ENCODE results near the gene UBE2D2. TPM values are rescaled to one million over a fixed set of nuclear protein-coding genes. Genes with fewer than 3 reads are reported as not detected.
"Not testable (repeated sequence)": the region's sequence is repeated elsewhere in the genome, so short reads cannot be mapped to it uniquely, and the experiment has no call there.

The UBE2D2 gene
- total RNA-seq, 4 donors from 2014 or later = 65.2 to 114 (median 85.6) TPM

DNA sequence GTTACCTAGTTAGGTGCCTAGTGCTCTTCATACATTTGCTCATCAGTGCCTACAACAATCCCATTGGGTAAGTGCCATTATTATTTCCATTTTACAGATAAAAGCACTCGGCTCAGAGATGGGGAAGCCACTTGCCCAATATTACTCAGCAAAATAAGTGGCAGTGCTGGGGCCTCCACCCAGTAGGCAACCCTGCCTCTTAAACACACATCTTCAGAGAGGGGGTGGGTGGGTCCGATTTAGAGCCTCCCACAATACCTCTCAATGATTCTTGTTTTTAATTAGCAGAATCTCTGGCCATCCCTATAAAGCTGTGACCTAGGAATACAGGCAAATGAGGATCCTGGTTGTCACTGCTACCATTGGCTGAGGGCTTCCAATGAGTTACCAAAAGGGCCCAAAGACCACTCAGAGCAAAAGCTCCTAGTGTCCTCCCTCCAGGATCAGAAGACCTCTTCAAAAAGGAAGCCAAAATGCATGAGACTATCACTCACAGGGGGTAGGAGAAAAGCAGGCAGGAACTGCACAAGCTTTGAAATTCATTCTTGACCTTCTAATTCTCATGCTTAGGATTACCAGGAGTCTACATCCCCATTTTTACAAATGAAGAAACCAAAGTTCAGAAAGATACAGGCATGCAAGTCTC, 36.1 kb upstream of the UBE2D2 start:
- Histone ChIP-seq H3K36me3 (no peaks in the 10 kb centered on the region), H3K4me3 (no peak overlapping the region), H3K27me3 (no peaks in the 10 kb centered on the region), H3K4me1 (no peaks in the 10 kb centered on the region), H3K27ac (no peak overlapping the region), H3K9me3 (no peaks in the 10 kb centered on the region)
- WGBS, 2 donors (ENCODE audit: low coverage in 1 of 2) = 64 to 75% methylated on average over 2 of the region's 2 CpGs
- ATAC-seq = no peak
- TF ChIP-seq POLR2AphosphoS5 (IDR thresholded peaks at IDR 0.05) (no peak), POLR2A (IDR thresholded peaks at IDR 0.05) (no peak), EP300 (IDR thresholded peaks at IDR 0.05) (no peak)
- TF ChIP-seq, protein P1, sequence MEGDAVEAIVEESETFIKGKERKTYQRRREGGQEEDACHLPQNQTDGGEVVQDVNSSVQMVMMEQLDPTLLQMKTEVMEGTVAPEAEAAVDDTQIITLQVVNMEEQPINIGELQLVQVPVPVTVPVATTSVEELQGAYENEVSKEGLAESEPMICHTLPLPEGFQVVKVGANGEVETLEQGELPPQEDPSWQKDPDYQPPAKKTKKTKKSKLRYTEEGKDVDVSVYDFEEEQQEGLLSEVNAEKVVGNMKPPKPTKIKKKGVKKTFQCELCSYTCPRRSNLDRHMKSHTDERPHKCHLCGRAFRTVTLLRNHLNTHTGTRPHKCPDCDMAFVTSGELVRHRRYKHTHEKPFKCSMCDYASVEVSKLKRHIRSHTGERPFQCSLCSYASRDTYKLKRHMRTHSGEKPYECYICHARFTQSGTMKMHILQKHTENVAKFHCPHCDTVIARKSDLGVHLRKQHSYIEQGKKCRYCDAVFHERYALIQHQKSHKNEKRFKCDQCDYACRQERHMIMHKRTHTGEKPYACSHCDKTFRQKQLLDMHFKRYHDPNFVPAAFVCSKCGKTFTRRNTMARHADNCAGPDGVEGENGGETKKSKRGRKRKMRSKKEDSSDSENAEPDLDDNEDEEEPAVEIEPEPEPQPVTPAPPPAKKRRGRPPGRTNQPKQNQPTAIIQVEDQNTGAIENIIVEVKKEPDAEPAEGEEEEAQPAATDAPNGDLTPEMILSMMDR (IDR thresholded peaks at IDR 0.05) = no peak

DNA sequence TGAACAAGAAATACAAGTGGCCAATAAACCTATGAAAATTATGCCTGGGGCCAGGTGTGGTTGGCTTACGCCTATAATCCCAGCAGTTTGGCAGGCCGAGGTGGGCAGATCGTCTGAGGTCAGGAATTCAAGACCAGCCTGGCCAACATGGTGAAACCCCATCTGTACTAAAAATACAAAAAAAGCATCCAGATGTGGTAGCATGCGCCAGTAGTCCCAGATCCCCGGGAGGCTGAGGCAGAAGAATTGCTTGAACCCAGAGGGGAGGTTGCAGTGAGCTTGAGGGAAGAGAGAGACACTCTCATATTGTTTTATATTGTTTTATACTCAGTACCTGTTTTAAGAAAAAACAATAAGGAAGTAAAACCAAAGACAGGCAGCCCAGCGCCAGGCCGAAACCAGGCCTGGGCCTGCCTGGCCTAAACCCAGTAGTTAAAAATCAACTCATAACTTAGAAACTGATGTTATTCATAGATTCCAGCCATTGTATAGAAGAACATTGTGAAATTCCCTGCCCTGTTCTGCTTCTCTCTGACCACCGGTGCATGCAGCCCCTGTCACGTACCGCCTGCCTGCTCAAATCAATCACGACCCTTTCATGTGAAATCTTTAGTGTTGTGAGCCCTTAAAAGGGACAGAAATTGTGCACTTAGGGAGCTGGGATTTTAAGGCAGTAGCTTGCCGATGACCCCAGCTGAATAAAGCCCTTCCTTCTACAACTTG, 35.4 kb upstream of the UBE2D2 start:
- not testable (repeated sequence) for ATAC-seq
- WGBS, 2 donors (ENCODE audit: low coverage in 1 of 2) = 89 to 94% methylated on average over 9 to 11 of the region's 12 CpGs

DNA sequence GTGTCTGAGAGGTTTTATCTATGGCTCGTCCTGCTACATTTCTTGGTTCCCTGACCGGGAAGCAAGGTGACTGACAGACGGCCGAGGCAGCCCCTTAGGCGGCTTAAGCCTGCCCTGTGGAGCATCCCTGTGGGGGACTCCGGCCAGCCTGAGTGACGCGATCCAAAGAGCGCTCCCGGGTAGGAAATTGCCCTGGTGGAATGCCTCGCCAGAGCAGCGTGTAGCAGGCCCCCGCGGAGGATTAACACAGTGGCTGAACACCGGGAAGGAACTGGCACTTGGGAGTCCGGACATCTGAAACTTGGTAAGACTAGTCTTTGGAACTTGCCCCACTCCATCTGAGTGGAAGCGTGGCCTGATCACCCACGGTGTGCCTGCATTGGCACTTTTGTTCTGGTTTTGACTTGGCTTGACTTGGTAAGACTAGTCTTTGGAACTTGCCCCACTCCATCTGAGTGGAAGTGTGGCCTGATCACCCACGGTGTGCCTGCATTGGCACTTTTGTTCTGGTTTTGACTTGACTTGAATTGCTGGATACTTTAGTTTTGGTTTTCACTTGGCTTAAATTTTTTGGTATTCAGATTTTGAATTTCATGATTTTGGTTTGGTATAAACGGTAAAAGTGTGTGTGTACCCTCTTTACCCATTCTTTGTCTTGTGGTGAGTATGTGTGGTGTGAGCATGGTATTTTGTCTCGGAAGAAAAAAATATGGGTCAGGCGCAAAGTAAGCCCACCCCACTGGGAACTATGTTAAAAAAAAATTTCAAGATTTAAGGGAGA, 34.6 kb upstream of the UBE2D2 start:
- H3K4me3 ChIP-seq, H3K27me3 ChIP-seq, ATAC-seq, H3K27ac ChIP-seq, H3K9me3 ChIP-seq, H3K36me3 ChIP-seq, H3K4me1 ChIP-seq: not testable (repeated sequence)
- 82 to 83% methylated on average over 2 to 5 of the region's 22 CpGs for WGBS, 2 donors (ENCODE audit: low coverage in 1 of 2)

More for the DNA sequence above, 35.4 kb upstream of the UBE2D2 start:
- not testable (repeated sequence) for H3K4me3 ChIP-seq, H3K27me3 ChIP-seq, H3K9me3 ChIP-seq, H3K4me1 ChIP-seq, H3K27ac ChIP-seq, H3K36me3 ChIP-seq

DNA sequence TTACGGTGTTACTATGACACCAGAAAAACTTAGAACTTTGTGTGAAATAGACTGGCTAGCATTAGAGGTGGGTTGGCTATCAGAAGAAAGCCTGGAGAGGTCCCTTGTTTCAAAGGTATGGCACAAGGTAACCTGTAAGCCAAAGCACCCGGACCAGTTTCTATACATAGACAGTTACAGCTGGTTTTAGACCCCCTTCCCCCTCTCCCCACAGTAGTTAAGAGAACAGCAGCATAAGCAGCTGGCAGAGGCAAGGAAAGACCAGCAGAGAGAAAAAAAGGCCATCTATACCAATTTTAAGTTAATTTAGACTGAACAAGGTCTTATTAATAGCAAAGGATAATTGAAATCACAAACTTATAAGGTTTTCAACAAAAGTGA, 34.1 kb upstream of the UBE2D2 start:
- not testable (repeated sequence) for H3K36me3 ChIP-seq, H3K9me3 ChIP-seq, H3K4me3 ChIP-seq, ATAC-seq, H3K27ac ChIP-seq, H3K4me1 ChIP-seq, H3K27me3 ChIP-seq
- 62 to 63% methylated on average over 2 of the region's 2 CpGs for WGBS, 2 donors (ENCODE audit: low coverage in 1 of 2)

DNA sequence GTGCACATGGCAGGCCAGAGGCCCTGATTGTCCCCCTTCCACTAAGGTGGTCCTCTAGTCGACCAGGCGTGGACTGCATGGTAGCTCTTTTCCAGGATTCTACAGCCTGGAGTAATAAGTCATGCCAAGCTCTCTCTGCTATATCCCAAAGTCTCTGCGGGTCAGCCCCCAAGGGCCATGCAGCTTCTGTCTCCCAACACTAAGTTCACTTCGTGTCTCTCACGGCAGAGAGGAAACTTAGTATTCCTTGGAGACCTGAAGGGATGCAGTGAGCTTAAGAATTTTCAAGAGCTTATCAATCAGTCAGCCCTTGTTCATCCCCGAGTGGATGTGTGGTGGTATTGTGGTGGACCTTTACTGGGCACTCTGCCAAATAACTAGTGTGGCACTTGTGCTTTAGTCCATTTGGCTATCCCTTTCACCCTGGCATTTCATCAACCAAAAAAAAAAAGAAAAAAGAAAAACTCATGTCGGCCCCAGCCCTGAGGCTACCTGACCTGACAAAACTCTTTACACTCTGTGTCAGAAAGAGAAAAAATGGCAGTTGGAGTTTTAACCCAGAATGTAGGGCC, 33.2 kb upstream of the UBE2D2 start:
- ATAC-seq, H3K9me3 ChIP-seq, H3K27me3 ChIP-seq, H3K4me3 ChIP-seq, H3K36me3 ChIP-seq, H3K27ac ChIP-seq, H3K4me1 ChIP-seq: not testable (repeated sequence)
- WGBS, 2 donors (ENCODE audit: low coverage in 1 of 2) = 68 to 70% methylated on average over 4 of the region's 7 CpGs

DNA sequence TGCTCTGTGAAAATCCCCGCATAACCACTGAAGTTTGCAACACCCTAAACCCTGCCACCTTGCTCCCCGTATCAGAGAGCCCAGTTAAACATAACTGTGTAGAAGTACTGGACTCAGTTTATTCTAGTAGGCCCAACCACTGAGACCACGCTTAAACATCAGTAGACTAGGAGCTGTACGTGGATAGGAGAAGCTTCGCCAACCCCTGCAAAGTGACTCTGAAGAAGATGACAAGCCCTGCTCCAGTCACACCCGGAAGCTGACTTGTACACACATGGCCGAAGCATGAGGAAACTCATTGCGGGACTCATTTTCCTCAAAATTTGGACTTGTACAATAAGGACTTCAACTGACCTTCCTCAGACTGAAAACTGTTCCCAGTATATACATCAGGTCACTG, 32.4 kb upstream of the UBE2D2 start:
- ATAC-seq, H3K4me3 ChIP-seq, H3K36me3 ChIP-seq, H3K9me3 ChIP-seq, H3K27me3 ChIP-seq, H3K27ac ChIP-seq, H3K4me1 ChIP-seq: not testable (repeated sequence)
- 91 to 100% methylated on average over 5 to 7 of the region's 8 CpGs for WGBS, 2 donors (ENCODE audit: low coverage in 1 of 2)

DNA sequence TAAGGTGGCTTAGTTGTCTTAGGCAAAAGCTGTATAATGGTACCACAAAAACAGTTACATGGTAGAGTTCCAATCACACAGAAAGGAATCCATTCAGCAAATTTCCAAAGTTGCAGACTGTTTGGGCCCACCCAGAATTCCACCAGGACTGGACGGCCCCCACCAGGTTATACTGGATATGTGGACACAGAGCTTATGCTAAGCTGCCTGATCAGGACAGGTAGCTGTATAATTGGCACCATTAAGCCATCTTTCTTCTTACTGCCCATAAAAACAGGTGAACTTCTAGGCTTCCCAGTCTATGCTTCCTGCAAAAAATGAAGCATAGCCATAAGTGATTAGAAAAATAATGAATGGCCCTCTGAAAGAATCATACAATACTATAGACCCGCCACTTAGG, 31.1 kb upstream of the UBE2D2 start:
- H3K4me1 ChIP-seq, H3K27me3 ChIP-seq, ATAC-seq, H3K27ac ChIP-seq, H3K36me3 ChIP-seq, H3K4me3 ChIP-seq, H3K9me3 ChIP-seq: not testable (repeated sequence)
- 71 to 100% methylated on average over 2 of the region's 2 CpGs for WGBS, 2 donors (ENCODE audit: low coverage in 1 of 2)

DNA sequence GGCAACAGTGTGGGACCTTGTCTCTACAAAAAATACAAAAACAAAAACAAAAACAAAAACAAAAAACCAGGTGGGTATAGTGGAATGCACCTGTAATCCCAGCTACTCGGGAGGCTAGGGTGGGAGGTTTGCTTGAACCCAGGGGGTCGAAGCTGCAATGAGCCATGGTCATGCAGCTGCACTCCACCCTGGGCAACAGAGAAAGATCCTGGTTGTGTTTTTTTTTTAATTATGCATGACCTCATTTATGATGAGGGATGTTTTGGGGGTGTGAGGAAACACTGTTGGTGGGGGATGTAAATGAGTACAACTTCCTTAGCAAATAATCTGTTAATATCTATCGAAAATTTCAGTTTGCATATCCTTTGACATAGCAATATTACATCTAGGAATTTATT, 29.4 kb upstream of the UBE2D2 start:
- no peaks in the 10 kb centered on the region for H3K27me3 ChIP-seq
- peaks cover 0 to 10% (median 0%) of the 10 kb centered on the region in 3 donors for H3K9me3 ChIP-seq
- no peak for TF ChIP-seq POLR2A (IDR thresholded peaks at IDR 0.05)
- TF ChIP-seq, protein P1 (IDR thresholded peaks at IDR 0.05) = no peak
- no peak for ATAC-seq
- no peak overlapping the region for H3K27ac ChIP-seq
- 81 to 100% methylated on average over 1 to 3 of the region's 3 CpGs for WGBS, 2 donors (ENCODE audit: low coverage in 1 of 2)
- no peaks in the 10 kb centered on the region for H3K36me3 ChIP-seq
- no peak overlapping the region for H3K4me3 ChIP-seq
- no peaks in the 10 kb centered on the region for H3K4me1 ChIP-seq

All from gastroesophageal sphincter (tissue), 4 donors.